HG03066 (cell line): ENCODE results near the gene MYH10.

Source experiments
- ATAC-seq: cut with Tn5 transposase; IDR thresholded peaks from one replicate; pipeline ENCODE4 v1.9.1; 2021; ENCODE audit warnings: low read depth; ENCODE audit not compliant: unreplicated experiment

The MYH10 gene

GRCh38 chr17:8500609-8501008 is 129.9 kb downstream of the MYH10 start:
- ATAC-seq: no peak

DNA sequence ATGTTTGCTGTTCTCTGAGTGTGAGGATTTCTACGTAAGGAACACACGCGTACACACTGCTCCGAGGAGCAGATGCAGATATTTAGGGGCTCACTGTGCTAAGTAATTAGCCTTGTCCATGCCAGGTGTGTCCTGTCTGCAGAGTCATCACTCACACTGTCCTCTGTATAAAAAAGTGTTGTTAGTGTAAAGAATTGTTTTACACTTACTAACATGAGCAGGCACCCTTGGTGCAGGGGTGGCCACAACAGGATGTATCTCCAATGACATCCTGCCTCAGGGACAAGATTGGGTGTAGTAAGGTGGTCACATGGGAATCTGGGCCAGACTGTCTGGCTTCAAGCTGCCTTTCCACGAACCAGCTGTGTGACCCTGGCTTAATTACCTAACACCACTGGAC is 130.9 kb downstream of the MYH10 start:
- no peak for ATAC-seq

DNA sequence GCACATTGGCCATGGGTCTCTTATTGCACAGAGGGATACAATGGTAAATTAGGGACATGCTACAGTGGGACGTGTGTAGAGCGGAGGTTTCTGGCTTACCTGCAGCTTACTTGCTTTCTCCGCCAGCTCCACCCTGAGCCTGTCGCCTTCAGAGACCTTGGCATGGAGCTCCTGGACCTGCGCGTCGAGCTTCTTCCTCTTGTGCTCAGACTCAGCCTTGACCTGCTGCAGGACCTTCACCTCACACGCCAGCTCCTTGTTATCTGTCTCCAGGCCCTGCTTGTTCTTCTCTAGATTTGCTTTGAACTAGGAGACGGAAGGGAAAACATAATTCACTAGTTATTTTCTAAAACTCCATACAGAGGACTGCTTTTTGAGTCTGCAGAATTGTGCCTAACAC is 131.4 kb downstream of the MYH10 start:
- no peak for ATAC-seq

- ATAC-seq: no peak
Observed at GRCh38 chr17:8496081-8496480, 134.4 kb downstream of the MYH10 start.

- no peak for ATAC-seq
Observed at GRCh38 chr17:8494506-8495111, 135.9 kb downstream of the MYH10 start.

DNA sequence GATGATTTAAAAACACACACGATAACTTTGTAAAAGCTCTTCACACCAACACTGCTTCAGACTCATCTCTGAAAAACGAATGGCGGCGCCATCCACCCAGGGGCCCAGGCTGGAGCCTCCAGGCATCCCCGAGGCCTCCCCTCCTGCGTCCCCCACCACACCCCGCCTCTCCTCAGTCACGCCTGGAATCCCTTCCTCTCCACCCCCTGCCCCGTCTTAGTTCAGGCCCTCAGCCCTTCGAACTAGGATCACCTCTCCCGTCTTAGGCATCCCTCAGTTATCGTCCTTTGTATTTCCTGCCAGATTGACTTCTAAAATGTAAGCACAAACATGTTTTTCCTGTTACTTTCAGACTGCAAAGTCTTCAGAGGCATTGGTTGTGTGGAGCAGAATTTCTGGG is 136.5 kb downstream of the MYH10 start:
- ATAC-seq: no peak

- ATAC-seq: no peak
Observed at GRCh38 chr17:8492121-8492520, 138.4 kb downstream of the MYH10 start.

DNA sequence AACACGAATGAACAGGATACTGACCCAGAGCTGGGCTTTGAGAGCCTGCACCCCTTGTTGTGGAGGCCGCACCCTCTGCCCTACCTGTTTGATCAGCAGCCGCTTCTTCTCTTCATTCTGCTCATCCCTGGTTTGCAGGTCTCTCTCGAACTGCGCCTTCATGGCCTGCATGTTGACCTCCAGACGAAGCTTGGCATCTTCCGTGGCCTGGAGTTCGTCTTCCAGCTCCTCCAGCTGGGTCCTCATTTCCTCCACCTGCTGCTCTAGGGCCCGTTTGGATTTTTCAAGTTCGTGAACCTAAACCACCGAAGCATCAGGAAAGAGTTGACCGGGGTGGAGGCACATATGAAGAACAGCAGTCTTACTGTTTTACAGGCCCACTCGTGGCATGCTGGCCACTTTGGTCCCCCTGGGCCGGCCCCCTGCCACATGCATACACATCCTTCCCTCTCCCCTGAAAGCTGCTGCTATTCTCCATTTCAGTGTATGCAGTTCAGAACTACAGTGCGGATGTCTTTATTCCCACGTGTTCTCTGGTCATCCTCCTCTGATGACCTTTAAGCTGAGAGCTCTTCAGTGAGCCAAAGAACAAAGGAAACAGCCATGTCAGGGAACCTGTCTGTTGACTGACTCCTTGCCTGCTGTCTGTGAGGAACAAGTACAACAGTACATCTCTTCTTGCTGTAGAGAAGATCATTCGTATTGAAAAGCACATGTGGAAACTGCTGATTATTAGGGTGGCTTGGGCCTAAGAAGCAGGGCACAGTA is 140.1 kb downstream of the MYH10 start:
- ATAC-seq: no peak

DNA sequence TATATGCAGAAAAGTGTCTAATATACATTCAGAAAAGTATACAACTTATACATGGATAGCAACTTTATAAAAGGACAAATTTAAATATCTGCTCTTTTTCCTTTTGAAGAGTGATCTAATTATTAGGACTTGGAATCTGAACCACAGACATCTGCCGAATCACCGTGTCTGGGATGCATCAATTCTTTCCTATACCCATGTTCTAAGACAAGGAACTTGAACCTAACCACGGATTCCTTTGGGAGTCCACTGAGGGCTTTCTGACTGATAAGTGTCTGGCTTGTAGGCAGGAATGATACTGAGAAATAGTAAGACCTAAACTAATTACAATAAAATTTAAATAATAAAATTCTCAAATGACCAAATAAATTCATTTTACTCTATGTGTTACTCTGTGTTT is 140.7 kb downstream of the MYH10 start:
- ATAC-seq: no peak

DNA sequence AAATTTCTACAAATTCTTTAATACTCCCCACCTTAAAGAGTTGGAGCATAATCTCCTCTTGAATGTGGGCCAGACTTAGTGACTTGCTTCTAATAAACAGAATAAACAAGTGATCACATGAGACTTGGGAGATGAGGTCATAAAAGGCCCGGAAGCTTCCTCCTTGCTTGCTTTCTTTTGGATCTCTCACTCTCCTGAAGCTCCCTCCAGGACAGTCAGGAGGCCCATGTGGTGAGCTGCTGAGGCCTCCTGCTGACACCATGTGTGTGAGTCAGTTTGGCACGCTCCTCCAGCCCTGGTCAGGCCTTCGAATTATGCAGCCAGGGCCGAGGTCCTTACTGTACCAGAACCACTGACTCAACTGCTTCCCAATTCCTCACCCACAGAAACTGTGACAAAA is 141.6 kb downstream of the MYH10 start:
- no peak for ATAC-seq

GRCh38 chr17:8488491-8488890 is 142.0 kb downstream of the MYH10 start:
- no peak for ATAC-seq

- ATAC-seq: no peak
Observed at GRCh38 chr17:8487743-8488142, 142.8 kb downstream of the MYH10 start.

- ATAC-seq: no peak
Observed at GRCh38 chr17:8487130-8487645, 143.3 kb downstream of the MYH10 start.

GRCh38 chr17:8485491-8485890 is 145.0 kb downstream of the MYH10 start:
- no peak for ATAC-seq

DNA sequence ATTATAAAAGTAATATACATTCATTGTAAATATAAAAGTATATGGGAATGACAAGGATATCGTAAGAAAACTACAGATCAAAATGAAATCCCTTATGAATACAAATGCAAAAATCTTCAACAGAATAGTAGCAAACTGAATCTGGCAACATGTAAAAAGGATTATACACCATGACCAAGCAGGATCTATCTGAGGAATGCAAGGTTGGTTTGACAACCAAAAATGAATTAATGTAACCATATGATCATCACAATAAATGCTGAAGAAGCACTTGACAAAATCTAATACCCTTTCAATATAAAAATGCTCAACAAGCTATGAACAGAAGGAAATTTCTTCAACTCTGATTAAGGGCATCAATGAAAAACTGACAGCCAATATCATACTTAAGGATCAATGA is 146.1 kb downstream of the MYH10 start:
- ATAC-seq: no peak

GRCh38 chr17:8482546-8482945 is 148.0 kb downstream of the MYH10 start:
- no peak for ATAC-seq

GRCh38 chr17:8481703-8482102 is 148.8 kb downstream of the MYH10 start:
- no peak for ATAC-seq

DNA sequence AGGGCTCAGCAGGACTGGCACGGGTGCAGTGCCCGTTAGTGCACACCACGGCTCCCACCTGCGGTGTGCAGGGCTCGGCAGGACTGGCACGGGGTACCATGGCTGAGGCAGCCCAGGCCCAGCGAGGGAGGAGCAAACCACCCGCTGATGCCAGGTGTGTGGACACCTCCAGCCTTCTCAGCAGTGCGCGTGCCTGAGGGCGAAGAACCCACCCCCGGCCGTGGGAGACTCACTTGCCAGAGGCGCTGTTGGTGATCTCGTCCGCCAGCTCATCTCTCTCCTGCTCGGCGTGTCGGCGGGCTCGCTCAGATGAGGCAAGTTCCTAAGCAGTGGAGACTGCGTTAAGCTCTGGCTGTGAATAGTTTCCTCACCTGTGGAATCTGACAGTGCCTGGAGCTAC is 149.4 kb downstream of the MYH10 start:
- ATAC-seq: no peak

DNA sequence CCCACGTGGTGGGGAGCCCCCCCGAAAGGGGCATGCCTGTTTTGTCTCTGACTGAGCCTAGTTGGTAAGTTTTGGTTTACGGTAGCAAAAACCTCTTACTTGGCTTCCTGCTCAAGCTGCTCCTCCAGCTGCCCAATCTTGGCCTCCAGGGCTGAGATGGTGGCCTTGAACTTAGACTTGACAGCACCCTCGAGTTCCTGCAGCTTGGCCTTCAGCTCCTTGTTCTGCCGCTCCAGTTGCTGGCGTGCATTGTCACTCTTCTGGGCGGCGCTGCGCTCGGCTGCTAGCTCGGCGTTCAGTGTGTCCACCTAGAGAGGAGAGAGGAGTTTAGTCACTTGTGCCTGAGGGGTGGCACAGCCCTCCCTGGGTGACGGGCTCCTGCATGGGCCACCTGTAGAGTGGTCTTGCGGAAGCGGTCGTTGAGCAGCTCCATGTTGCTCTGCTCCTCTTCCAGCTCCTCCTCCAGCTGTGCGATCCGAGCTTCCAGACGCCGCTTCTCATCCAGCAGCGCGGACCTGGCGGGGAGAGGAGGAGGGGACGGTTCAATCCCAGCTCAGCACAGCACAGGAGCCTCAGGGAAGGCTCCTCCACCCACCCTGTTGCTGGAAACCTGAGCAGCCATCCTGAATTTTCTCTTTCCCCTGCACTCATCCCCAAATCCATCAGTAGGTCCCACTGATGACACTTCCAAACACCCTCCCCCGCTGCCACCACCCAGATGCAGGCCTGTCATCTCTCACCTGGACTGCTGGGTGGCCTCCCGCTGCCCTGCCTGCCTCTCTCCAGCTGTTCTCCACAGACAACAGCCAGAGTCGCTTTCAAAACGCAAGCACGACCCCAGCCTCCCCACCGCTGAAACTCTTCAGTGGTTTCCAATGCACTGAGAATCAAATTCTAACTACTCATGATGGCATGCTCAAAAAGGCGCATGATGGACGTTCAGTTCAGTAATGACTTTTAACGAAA is 150.2 kb downstream of the MYH10 start:
- no peak for ATAC-seq

- ATAC-seq: no peak
Observed at GRCh38 chr17:8479431-8479947, 151.0 kb downstream of the MYH10 start.
